A172 (cell line): ENCODE measurements around the gene KIF6. TPM values are rescaled to one million over a fixed set of nuclear protein-coding genes. Genes with fewer than 3 reads are reported as not detected.
A peak's percentile ranks its signal among the peaks of the same experiment; 100 is the strongest.
"Not testable (repeated sequence)": the region's sequence is repeated elsewhere in the genome, so short reads cannot be mapped to it uniquely, and the experiment has no call there.

Source experiments
- DNase-seq: peaks from one replicate; pipeline ENCODE4 v3.0.0-alpha.2; 2015; ENCODE audit warnings: low spot score
- total RNA-seq: library from RNA; depleted of rRNA; stranded (reverse); fragments of >200 nt; shearing (Covaris generic); gene quantifications from 2 replicates; pipeline ENCODE4 v1.2.3, GENCODE V29; 2014; rRNA removed

KIF6 gene
- total RNA-seq, 1 experiment from 2014 or later, result 0.26 TPM

DNA sequence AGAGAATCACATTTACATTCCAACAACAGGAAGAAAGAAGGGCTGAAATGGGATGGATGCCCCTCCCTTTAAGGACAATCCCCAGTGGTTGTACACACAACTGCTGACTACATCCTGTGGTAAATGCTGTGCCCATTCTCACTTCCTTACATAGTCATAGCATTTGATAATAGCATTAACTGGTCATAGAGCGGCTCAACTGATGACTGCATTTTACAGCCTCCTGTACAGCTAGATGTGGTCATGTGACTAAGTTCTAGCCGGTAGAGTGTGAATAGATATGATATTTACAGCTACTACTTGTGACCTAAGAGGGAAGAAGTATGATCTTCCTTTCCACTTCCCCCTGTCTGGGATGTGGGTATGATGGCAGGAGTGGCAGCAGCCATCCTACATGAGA lies 435.7 kb downstream of the KIF6 start:
- DNase-seq, result no peak

DNA sequence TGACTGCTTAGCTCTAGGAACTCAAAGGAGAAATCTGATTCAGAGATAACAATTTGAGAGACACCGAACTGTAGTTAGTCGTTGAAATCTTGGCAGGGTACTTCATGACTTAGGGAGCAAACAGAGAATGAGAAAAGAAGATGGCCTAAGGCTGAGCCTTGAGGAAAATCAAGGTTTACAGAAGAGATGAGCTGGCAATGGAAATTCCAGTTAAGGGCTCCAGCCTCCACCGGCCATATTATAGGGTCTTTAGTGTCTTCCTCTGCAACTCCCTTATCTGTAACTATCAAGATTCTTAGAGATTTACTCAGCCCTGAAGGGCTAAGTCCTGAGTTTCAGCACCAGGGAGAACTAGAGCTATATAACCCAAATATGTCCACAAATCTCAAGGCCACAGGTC lies 437.6 kb downstream of the KIF6 start:
- DNase-seq, result no peak

DNA sequence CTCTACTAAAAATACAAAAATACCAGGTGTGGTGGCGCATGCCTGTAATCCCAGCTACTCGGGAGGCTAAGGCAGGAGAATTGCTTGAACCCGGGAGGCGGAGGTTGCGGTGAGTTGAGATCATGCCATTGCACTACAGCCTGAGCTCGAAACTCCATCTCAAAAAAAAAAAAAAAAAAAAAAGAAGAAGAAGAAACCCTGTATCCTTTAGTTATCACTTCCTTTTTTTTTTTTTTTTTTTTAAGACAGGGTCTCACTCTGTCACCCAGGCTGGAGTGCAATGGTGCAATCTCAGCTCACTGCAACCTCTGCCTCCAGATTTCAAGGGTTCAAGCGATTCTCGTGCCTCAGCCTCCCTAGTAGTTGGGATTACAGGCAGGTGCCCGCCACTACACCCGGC lies 438.6 kb downstream of the KIF6 start:
- DNase-seq, result not testable (repeated sequence)

DNA sequence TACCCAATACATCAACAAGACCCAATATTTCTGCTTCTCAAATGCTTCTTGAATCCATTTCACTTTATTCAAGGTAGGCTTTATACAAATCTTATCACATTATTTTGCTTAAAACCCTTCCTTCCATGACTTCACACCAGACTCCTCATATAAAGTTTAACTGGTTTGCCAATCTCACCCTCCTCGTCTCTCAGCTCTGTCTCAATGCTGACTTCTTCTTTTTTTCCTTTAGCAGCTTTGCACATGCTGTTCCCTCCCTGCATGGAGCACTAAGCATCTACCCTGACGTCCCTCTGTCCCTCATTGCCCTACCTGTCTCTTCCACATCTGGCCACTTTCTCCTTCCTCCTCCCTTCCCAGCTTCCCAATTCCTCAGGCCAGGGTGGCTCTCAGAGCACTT lies 442.4 kb downstream of the KIF6 start:
- no peak for DNase-seq

DNA sequence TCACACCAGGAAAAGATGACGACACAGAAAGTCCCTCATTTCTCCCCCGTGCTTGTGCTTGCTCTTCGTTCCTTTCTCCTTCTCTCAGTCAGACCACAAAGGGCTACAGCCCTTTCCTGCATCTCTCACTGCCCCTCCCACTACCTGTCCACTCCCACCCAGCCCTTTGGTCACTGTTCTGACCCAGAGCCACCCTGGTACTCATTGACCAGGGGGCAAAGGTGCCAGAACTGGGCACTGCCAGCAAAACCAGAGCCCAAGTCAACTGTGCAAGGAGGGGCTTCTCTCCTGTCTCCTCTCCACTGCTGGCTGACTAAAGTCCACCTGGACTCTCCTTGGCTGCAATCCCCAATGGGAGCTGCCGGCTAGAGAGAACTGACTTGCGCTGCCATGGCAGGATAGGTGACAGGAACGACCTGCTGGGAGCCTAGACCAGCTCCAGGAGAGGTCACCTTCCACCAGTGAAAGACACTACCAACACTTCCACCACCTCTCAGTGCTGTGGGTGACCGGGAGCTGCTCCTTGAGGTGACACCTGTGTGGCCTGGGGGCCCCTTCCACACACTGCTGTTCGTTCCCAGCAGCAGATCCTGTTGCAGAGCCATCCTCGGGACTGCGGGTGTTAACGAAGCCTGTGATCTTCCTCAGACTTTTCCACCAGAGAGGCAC lies 443.8 kb downstream of the KIF6 start:
- DNase-seq, result no peak

DNA sequence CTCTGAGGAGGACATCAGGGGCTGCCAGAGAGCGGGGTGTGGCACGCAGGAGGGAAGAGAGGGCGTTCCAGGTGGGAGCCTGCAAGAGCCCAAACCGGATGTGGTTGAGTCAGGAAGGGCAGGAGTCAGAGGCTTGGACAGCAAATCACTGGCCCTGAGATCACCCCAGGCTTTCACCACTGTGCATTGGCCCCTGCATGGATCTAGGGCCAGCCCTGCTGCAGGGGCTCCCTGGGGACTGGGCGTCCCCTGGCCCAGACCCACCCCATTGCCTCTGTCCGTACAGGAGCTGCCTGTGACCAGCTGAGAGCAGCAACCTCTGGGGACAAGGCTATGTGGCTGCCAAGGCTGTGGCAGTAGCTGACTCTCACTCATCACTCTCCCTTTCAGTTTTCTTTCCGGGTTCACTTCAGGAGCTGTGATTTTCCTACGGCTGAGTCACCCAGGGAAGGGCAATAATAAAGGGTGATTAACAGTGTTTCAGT lies 444.9 kb downstream of the KIF6 start:
- DNase-seq, result peak; percentile 28

Other genes with a start within 250 kb of the KIF6 start
- 0.10 TPM in 1 of 2 replicates, not detected in the other for gene DAAM2, start 67.0 kb upstream of the KIF6 start, total RNA-seq
- gene MOCS1, start 209.1 kb upstream of the KIF6 start, total RNA-seq, result 4.4 and 5.5 TPM in 2 replicates